Gastrocnemius medialis (tissue), 4 donors: ENCODE results near the gene SYT15. TPM values are rescaled to one million over a fixed set of nuclear protein-coding genes. Genes with fewer than 3 reads are reported as not detected.
"Not testable (repeated sequence)": the region's sequence is repeated elsewhere in the genome, so short reads cannot be mapped to it uniquely, and the experiment has no call there.

ENCODE experiments used
- ATAC-seq, 2 donors: fragments of 150-250 bp; one replicate each; pipeline ENCODE4 v1.9.1; 2016
- DNase-seq, 2 donors: peaks; one replicate each; pipeline ENCODE4 v3.0.0-alpha.2; 2019
- H3K27ac ChIP-seq, 4 donors: fragments of 200-600 bp; sonication (generic); 1 replicate in 1 of 4; 2 replicates in 3 of 4; pipeline ENCODE4 v1.5.1; 2016 to 2018; ENCODE audit warnings: mild to moderate bottlenecking in 2 of 4, moderate library complexity in 1 of 4
- H3K27me3 ChIP-seq, 3 donors: fragments of 200-600 bp; sonication (generic) in 2 of 3; 1 replicate in 1 of 3; 2 replicates in 2 of 3; pipeline versions ENCODE4 v1.5.1 to v1.6.0; 2016 to 2019; ENCODE audit warnings: mild to moderate bottlenecking in 1 of 3, moderate library complexity in 1 of 3
- H3K36me3 ChIP-seq, 2 donors: fragments of 200-600 bp; sonication (generic) in 1 of 2; one replicate each; pipeline ENCODE4 v1.5.1; 2017 to 2018
- H3K4me1 ChIP-seq, 2 donors: fragments of 200-600 bp; sonication (generic) in 1 of 2; one replicate each; pipeline ENCODE4 v1.5.1; 2016 to 2017; ENCODE audit warnings: mild to moderate bottlenecking in 2 of 2
- H3K4me3 ChIP-seq, 4 donors: fragments of 200-600 bp; sonication (generic) in 3 of 4; 1 replicate in 1 of 4; 2 replicates in 3 of 4; pipeline ENCODE4 v1.5.1; 2016 to 2019; ENCODE audit warnings: mild to moderate bottlenecking in 2 of 4
- H3K9me3 ChIP-seq, 3 donors: fragments of 200-600 bp; sonication (generic) in 2 of 3; 1 replicate in 1 of 3; 2 replicates in 2 of 3; pipeline ENCODE4 v1.5.1; 2016 to 2019
- CTCF ChIP-seq, 5 experiments: fragments of 450-650 bp in 3 of 5; fragments of 200-600 bp in 2 of 5; sonication (generic) in 2 of 5; IDR thresholded peaks in 4 of 5; conservative IDR thresholded peaks in 1 of 5; 1 replicate in 4 of 5; 2 replicates in 1 of 5; pipeline ENCODE4 v1.5.1; 2016 to 2019; ENCODE audit warnings: antibody characterized with exemption in 5 of 5, mild to moderate bottlenecking in 3 of 5, moderate library complexity in 3 of 5
- POLR2A ChIP-seq, 2 donors: fragments of 450-650 bp; IDR thresholded peaks; one replicate each; pipeline ENCODE4 v1.6.1; 2017; ENCODE audit warnings: antibody characterized with exemption in 2 of 2, mild to moderate bottlenecking in 2 of 2, moderate library complexity in 2 of 2
- in situ Hi-C, 4 donors: fragments of 200-750 bp; cut with MboI; loops; one replicate each; pipeline versions ENCODE4 v1.15.0 to v1.8.0; 2017; ENCODE audit warnings: low sequenced_read_pairs in 4 of 4
- intact Hi-C: fragments of 100-400 bp; cut with DNase I; formaldehyde crosslinking; loops from one replicate; pipeline ENCODE4 v1.15.1; 2023; ENCODE audit warnings: low total_unique reads
- total RNA-seq, 4 donors: library from RNA; depleted of rRNA; stranded (reverse); fragments of >200 nt; gene quantifications; one replicate each; pipeline versions ENCODE4 v1.1.0 to v1.2.3, GENCODE V29; 2016

The SYT15 gene
- total RNA-seq, result 1 to 10 TPM in 1 of 4 donors, under 1 TPM in 3; 0.36 to 1.0 (median 0.69) TPM

GRCh38 chr10:46578474-46579178 is at the start of gene SYT15:
Gene SYT15, plus strand, starts transcription at chr10:46579128. Its CDS starts 41 bp downstream, at chr10:46579169.
- H3K27ac ChIP-seq, intact Hi-C loops, in situ Hi-C loops, H3K4me1 ChIP-seq, H3K36me3 ChIP-seq, H3K27me3 ChIP-seq, ATAC-seq, DNase-seq, H3K4me3 ChIP-seq, H3K9me3 ChIP-seq: not testable (repeated sequence)

- in situ Hi-C loops, ATAC-seq, H3K9me3 ChIP-seq, H3K4me1 ChIP-seq, H3K27me3 ChIP-seq, H3K27ac ChIP-seq, DNase-seq, intact Hi-C loops, H3K4me3 ChIP-seq, H3K36me3 ChIP-seq: not testable (repeated sequence)
Observed at GRCh38 chr10:46529742-46530141, 49.2 kb upstream of the SYT15 start.

- DNase-seq (no peak), ATAC-seq (peak in 1 of 2 donors; percentile 57)
- intact Hi-C loops (no loop called here), in situ Hi-C loops (no loop called here)
- no peak for TF ChIP-seq CTCF (IDR thresholded peaks at IDR 0.05 in 4 of 5, conservative IDR thresholded peaks at IDR 0.05 in 1 of 5)
- H3K36me3 ChIP-seq, result no peaks in the 10 kb centered on the region
- no peak overlapping the region for H3K27ac ChIP-seq
- H3K4me1 ChIP-seq, result no peaks in the 10 kb centered on the region
- H3K9me3 ChIP-seq, result no peaks in the 10 kb centered on the region
- H3K27me3 ChIP-seq, result peaks cover 0 to 7% (median 7%) of the 10 kb centered on the region in 3 donors
- H3K4me3 ChIP-seq, result no peak overlapping the region
Observed at GRCh38 chr10:46530249-46531186, 48.4 kb upstream of the SYT15 start.

GRCh38 chr10:46532256-46532655 is 46.7 kb upstream of the SYT15 start:
- in situ Hi-C loops, H3K4me3 ChIP-seq, DNase-seq: not testable (repeated sequence)

GRCh38 chr10:46534828-46535524 is 44.0 kb upstream of the SYT15 start:
- in situ Hi-C loops, result no loop called here
- intact Hi-C loops, result no loop called here
- no peak for DNase-seq

More at GRCh38 chr10:46532256-46532655, 46.7 kb upstream of the SYT15 start:
- H3K9me3 ChIP-seq, ATAC-seq, H3K36me3 ChIP-seq, intact Hi-C loops, H3K27ac ChIP-seq, H3K4me1 ChIP-seq: not testable (repeated sequence)
- H3K27me3 ChIP-seq, result peaks cover 7 to 11% (median 7%) of the 10 kb centered on the region in 3 donors

GRCh38 chr10:46536171-46536570 is 42.8 kb upstream of the SYT15 start:
- intact Hi-C loops, result no loop called here
- Histone ChIP-seq H3K36me3 (no peaks in the 10 kb centered on the region), H3K4me3 (no peak overlapping the region), H3K4me1 (no peaks in the 10 kb centered on the region), H3K27me3 (peaks cover 18 to 29% (median 23%) of the 10 kb centered on the region in 3 donors), H3K27ac (no peak overlapping the region), H3K9me3 (no peaks in the 10 kb centered on the region)
- in situ Hi-C loops, result no loop called here
- TF ChIP-seq CTCF (IDR thresholded peaks at IDR 0.05 in 4 of 5, conservative IDR thresholded peaks at IDR 0.05 in 1 of 5), result no peak
- no peak for TF ChIP-seq POLR2A (IDR thresholded peaks at IDR 0.05)
- DNase-seq (no peak), ATAC-seq (no peak)

More at GRCh38 chr10:46534828-46535524, 44.0 kb upstream of the SYT15 start:
- Histone ChIP-seq H3K27me3 (peaks cover 13 to 17% (median 14%) of the 10 kb centered on the region in 3 donors), H3K9me3 (no peaks in the 10 kb centered on the region), H3K4me1 (no peaks in the 10 kb centered on the region), H3K4me3 (no peak overlapping the region), H3K27ac (no peak overlapping the region), H3K36me3 (no peaks in the 10 kb centered on the region)
- no peak for TF ChIP-seq POLR2A (IDR thresholded peaks at IDR 0.05)
- no peak for ATAC-seq
